Activated CD4-positive, alpha-beta T cell treated with anti-CD3 and anti-CD28 coated beads, Interleukin-2, amount 10 ng/mL, durations not matched to agents 24 days and 14 days (primary cell): ENCODE data around the gene LRRC74B. TPM values are rescaled to one million over a fixed set of nuclear protein-coding genes. Genes with fewer than 3 reads are reported as not detected.
"Not testable (repeated sequence)": the region's sequence is repeated elsewhere in the genome, so short reads cannot be mapped to it uniquely, and the experiment has no call there.

Experiments
- DNase-seq: peaks from one replicate; pipeline ENCODE4 v3.0.0; 2022
- H3K27ac Mint-ChIP-seq: one replicate; pipeline ENCODE4 v1.8.0; 2022; ENCODE audit warnings: mild to moderate bottlenecking, mixed read lengths
- H3K27me3 Mint-ChIP-seq: one replicate; pipeline ENCODE4 v1.8.0; 2022; ENCODE audit warnings: mixed read lengths
- H3K36me3 Mint-ChIP-seq: one replicate; pipeline ENCODE4 v1.8.0; 2022; ENCODE audit warnings: low read depth, mild to moderate bottlenecking, mixed read lengths
- H3K4me1 Mint-ChIP-seq: one replicate; pipeline ENCODE4 v1.8.0; 2021; ENCODE audit warnings: mixed read lengths
- H3K4me3 Mint-ChIP-seq: one replicate; pipeline ENCODE4 v1.8.0; 2022; ENCODE audit warnings: mild to moderate bottlenecking, moderate library complexity, mixed read lengths
- H3K9me3 Mint-ChIP-seq: one replicate; pipeline ENCODE4 v1.8.0; 2021; ENCODE audit warnings: mixed read lengths
- intact Hi-C: fragments of 100-400 bp; cut with micrococcal nuclease; formaldehyde crosslinking; loops from one replicate; pipeline ENCODE4 v1.15.1; 2023
- total RNA-seq: library from RNA; stranded (reverse); gene quantifications from 2 replicates; pipeline ENCODE4 v1.2.3, GENCODE V29; 2022

The LRRC74B gene
- total RNA-seq, 1 donor from 2014 or later = not detected

DNA sequence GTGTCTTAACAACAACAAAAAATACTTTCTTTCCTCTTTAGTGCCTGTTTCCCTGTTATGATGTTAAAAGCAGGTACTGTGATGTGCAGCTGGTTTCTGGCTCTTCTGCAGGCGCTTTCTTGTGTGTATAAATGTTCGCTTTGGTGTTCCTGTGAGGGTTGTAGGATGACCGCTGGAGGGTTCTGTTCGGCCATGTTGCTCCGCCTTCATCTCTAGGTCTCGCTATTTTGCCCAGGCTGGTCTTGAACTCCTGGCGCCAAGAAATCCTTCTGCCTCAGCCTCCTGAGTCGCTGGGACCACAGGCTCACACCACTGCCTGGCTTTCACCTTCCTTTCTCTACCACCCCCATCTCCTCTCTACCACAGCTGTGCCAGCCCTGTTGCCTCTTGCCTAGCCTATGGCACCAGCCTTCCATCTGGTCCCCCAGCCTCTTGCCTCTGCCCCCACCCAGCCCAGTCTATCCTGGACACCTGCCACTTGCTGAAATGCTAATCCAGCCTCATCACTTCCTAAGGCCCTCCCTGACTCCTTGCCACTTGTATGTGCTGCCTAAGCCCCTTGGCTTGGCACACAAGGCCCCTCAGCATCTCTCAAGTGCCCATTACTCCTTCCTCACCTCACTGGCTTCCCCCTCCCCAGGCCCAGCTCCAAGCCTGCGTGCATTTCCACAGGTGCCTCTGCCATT lies 5.5 kb downstream of the LRRC74B start:
- H3K4me3 Mint-ChIP-seq = no peak overlapping the region
- peaks cover 16% of the 10 kb centered on the region for H3K4me1 Mint-ChIP-seq
- H3K27ac Mint-ChIP-seq = peak overlapping the region; percentile 4
- intact Hi-C loops = no loop called here
- no peaks in the 10 kb centered on the region for H3K36me3 Mint-ChIP-seq
- no peak for DNase-seq
- no peaks in the 10 kb centered on the region for H3K9me3 Mint-ChIP-seq
- H3K27me3 Mint-ChIP-seq = peaks cover under 1% of the 10 kb centered on the region

DNA sequence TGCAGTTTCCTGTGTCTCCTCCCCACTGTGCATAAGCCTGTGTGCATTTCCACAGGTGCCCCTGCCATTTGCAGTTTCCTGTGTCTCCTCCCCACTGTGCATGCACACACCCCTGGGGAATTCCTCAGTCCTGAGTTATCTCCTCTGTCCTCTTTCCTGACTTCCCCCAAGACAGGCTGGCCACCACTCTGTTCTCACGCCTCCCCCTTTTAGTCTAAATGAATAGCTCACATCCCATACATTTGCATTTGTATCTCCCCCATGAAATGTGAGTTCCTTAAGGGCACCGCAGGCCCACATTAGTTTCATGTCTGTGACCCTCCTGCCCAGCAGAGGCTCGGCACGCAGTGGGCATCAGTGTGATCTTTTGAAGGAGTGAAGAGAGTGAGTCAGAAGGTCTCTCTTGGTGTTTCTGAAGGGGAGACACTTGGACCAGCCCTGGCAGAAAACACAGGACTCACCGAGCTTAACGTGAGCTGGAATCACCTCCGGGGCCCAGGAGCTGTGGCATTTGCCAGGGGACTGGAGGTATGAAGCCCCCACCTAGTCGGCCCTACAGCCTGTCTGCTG lies 6.2 kb downstream of the LRRC74B start:
- DNase-seq = no peak

DNA sequence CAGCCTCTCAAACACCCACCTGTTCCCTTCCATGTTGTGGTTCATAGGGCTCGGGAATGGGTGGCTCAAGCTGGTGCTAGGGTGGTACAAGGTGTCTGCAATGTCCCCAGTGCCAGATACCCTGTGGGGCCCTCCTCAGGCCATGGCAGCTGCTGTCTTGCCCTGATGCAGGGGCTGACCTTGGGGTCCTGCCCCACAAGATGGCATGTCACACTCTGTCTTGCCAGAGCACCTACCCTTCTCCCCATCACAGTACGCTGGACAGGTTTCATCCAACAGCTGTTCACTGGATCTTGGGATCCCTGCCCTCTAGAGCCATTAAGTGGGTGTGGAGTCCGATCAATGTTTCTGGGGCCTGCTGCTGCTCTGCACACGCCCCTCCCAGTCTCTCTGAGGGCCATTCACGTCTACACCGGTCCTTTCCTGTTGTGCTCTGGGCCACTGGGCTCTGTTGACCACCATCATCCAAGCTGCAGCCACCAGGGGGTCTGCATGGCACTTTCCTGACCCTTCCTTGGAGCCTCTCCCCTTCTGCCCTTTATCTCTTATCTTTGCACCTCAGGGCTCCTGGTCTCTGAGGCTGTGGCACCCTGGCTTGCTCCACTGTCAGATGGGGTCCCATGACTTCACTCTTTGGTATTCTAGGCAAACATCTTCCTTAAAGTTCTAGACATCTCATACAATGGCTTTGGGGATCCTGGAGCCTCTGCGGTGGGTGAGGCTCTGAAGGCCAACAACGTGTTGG lies 7.1 kb downstream of the LRRC74B start:
- H3K27ac Mint-ChIP-seq = no peak overlapping the region
- no peak overlapping the region for H3K4me3 Mint-ChIP-seq
- no peak for DNase-seq
- no peaks in the 10 kb centered on the region for H3K36me3 Mint-ChIP-seq
- intact Hi-C loops = no loop called here
- peaks cover 5% of the 10 kb centered on the region for H3K27me3 Mint-ChIP-seq
- H3K4me1 Mint-ChIP-seq = peaks cover 22% of the 10 kb centered on the region
- no peaks in the 10 kb centered on the region for H3K9me3 Mint-ChIP-seq

More for the DNA sequence above, 6.2 kb downstream of the LRRC74B start:
- Mint-ChIP-seq H3K27me3 (peaks cover 5% of the 10 kb centered on the region), H3K27ac (peak overlapping the region; percentile 4), H3K36me3 (no peaks in the 10 kb centered on the region), H3K4me3 (no peak overlapping the region), H3K9me3 (no peaks in the 10 kb centered on the region), H3K4me1 (peaks cover 21% of the 10 kb centered on the region)
- intact Hi-C loops = no loop called here

DNA sequence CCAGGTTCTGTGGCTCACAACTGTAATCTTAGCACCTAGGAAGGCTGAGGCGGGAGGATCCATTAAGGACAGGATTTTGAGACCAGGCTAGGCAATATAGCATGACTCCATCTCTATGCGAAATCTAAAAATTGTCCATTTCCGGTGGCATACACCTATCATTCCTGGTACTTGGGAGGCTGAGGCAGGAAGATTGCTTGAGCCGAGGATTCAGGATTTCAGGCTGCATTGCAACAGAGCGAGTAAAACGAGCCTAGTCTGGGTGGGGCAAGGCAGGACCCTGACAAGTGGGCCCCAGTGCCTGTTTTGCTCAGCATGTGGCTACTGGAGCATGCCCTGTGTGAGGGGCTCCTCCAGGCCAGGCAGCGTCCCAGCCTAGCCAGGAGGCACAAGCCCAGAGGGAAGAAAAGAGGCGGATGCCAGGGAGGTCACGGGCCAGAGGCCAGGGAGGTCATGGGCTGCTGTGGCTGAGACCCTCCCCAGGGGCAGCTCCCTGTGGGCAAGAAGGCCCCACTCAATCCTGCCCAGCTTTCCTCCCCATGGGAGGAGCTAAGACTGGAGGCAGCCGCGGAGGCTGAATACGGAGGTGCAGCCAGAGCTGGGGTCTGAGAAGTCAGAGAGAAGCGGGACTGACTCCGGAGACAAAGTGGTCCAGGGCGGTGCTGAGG lies 8.4 kb downstream of the LRRC74B start:
- Mint-ChIP-seq H3K4me3 (no peak overlapping the region), H3K36me3 (no peaks in the 10 kb centered on the region), H3K9me3 (no peaks in the 10 kb centered on the region), H3K27me3 (peaks cover 5% of the 10 kb centered on the region), H3K27ac (no peak overlapping the region), H3K4me1 (peaks cover 22% of the 10 kb centered on the region)
- no peak for DNase-seq
- intact Hi-C loops = no loop called here

DNA sequence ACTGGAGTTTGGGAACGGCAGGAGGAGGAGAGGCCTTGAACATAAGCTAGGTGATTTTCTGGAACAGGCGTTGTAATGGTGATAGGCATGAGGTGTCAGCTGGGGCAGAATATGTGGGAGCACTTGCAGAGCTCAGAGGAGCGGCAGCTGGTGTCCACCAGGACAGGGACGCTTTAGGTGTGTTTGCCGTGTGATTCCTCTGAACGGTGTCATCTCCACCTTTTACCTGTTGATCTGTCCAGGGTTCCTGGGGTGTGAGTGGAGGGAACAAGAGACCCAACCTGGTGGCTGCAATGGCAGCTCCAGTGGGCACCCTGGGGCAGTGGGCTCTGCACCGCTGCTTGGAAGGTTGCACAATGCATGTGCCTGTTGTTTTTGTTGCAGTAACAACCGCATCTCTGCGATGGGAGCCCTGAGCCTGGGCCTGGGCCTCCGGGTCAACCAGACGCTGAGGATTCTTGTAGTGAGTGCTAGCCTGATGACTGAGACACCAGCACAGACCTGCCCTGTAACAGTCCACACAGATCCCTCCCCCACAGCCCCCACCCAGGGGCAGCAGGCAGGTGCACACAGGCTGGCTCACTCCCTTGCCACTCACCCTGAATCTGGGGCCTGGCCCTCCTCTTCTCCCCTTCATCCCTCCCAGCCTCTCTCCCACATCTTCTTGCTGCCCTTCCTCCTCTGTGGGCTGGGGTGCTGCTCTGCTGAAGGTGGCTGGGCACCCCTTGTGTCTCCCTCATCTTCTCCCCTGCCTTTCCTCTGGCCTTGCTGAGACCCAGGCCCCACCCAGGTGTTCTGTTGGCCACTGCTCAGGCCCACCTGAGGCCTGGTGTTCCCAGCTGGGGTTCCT lies 9.2 kb downstream of the LRRC74B start:
- no peak for DNase-seq
- Mint-ChIP-seq H3K27me3 (peaks cover 5% of the 10 kb centered on the region), H3K4me1 (peaks cover 22% of the 10 kb centered on the region), H3K36me3 (no peaks in the 10 kb centered on the region), H3K27ac (no peak overlapping the region), H3K9me3 (no peaks in the 10 kb centered on the region), H3K4me3 (no peak overlapping the region)
- intact Hi-C loops = no loop called here

DNA sequence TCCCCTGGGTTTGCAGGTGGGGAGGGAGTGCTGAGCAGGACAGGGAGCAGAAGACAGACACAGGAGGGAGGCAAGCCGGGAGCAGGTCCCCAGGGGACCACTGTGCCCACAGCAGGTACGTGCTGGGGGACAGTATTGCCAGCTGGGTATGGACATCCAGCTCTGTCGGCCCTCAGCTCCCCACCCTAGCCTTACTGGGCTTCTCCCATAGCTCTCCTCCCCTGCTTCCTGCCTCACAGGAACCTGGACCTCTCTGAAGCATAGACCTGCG lies 9.8 kb downstream of the LRRC74B start:
- no peaks in the 10 kb centered on the region for H3K36me3 Mint-ChIP-seq
- intact Hi-C loops = no loop called here
- DNase-seq = no peak
- H3K27ac Mint-ChIP-seq = no peak overlapping the region
- H3K9me3 Mint-ChIP-seq = no peaks in the 10 kb centered on the region
- H3K27me3 Mint-ChIP-seq = peaks cover 5% of the 10 kb centered on the region
- H3K4me1 Mint-ChIP-seq = peaks cover 22% of the 10 kb centered on the region
- peak overlapping the region; percentile 52 for H3K4me3 Mint-ChIP-seq

DNA sequence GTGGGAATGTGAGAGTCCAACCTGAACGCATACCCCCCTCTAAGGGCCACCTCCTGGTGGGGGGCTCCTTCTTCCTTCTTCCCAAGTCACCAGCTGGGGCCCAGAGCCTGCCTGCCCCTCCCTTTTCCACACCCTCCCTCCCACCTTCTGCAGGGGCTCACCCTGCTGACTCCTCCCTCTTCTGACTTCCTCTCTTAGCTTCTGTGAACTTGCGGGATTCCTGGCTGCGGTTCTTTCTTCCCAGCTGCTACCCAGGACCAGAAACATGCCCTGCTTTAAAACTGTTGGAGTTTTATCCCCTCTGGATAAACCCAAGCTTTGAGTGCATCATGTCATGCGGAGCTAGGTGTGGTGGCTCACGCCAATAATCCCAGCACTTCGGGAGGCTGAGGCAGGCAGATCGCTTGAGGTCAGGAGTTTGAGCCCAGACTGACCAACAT lies 10.2 kb downstream of the LRRC74B start:
- H3K4me3 Mint-ChIP-seq = peak overlapping the region; percentile 52
- DNase-seq = peak; percentile 58

DNA sequence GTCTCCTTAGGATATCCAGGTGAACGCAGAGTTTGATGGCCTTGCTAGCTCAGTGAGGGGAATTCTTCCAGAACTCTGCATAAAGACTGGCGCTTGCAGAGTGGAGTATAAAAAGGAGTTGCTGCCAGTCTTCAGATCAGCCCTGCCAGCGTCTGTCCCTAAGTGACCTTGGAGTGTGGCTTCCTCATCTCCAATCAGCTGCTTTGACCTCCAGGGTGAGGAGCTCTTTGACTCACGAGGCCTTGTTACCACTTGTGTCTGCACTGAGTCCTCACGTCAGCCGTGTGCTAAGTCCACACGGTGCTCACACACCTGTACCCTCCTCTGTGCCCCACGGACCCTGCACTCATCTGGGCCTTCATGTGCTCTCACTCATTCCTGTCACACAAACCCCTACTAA lies 14.6 kb downstream of the LRRC74B start:
- H3K4me1 Mint-ChIP-seq = peaks cover 12% of the 10 kb centered on the region
- H3K27me3 Mint-ChIP-seq, intact Hi-C loops: not testable (repeated sequence)

More for the DNA sequence above, 10.2 kb downstream of the LRRC74B start:
- H3K9me3 Mint-ChIP-seq = no peaks in the 10 kb centered on the region
- peaks cover 5% of the 10 kb centered on the region for H3K27me3 Mint-ChIP-seq
- no peak overlapping the region for H3K27ac Mint-ChIP-seq
- intact Hi-C loops = no loop called here
- H3K4me1 Mint-ChIP-seq = peaks cover 22% of the 10 kb centered on the region
- H3K36me3 Mint-ChIP-seq = no peaks in the 10 kb centered on the region

DNA sequence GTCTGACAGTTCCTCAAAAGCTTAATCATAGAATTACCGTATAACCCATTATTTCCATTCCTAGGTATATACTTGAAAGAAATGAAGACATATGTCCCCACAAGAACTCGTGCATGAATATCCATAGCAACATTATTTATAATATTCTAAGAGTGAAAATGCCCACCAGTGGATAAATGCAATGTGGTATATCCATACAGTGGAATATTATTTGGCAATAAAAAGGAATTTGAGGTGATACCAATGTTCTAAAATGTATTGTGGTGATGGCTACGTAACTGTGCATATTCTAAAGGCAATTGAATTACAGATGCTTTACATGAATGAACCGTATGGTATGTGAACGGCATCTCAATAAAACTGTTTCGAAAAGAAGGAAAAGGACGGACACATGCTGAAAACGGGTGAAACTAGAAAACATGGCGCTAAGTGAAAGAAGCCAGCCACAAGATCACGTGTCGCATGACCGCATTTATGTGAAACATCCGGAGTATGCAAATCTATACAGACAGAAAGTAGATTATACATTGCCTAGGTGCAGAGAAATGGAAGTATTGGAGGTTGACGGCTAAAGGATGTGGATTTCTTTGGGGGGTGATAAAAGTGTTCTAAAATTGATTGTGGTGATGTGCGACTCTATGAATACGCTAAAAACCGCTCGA lies 16.0 kb downstream of the LRRC74B start:
- intact Hi-C loops, H3K27me3 Mint-ChIP-seq, H3K9me3 Mint-ChIP-seq, H3K36me3 Mint-ChIP-seq, H3K4me3 Mint-ChIP-seq, H3K27ac Mint-ChIP-seq, DNase-seq, H3K4me1 Mint-ChIP-seq: not testable (repeated sequence)

More for the DNA sequence above, 14.6 kb downstream of the LRRC74B start:
- H3K4me3 Mint-ChIP-seq, DNase-seq, H3K27ac Mint-ChIP-seq, H3K9me3 Mint-ChIP-seq, H3K36me3 Mint-ChIP-seq: not testable (repeated sequence)

DNA sequence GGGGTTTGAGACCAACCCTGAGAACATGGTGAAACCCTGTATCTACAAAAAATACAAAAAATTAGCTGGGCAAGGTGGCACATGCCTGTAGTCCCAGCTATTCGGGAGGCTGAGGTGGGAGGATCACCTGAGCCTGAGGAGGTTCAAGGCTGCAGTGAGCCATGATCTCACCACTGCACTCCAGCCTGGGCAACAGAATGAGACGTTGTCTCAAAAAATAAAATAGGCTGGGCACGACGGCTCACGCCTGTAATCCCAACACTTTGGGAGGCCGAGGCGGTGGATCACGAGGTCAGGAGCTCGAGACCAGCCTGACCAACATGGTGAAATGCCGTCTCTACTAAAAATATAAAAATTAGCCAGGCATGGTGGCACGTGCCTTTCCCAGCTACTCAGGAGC lies 18.7 kb downstream of the LRRC74B start:
- H3K9me3 Mint-ChIP-seq, intact Hi-C loops, H3K27me3 Mint-ChIP-seq, H3K4me3 Mint-ChIP-seq, H3K27ac Mint-ChIP-seq, DNase-seq, H3K4me1 Mint-ChIP-seq, H3K36me3 Mint-ChIP-seq: not testable (repeated sequence)

DNA sequence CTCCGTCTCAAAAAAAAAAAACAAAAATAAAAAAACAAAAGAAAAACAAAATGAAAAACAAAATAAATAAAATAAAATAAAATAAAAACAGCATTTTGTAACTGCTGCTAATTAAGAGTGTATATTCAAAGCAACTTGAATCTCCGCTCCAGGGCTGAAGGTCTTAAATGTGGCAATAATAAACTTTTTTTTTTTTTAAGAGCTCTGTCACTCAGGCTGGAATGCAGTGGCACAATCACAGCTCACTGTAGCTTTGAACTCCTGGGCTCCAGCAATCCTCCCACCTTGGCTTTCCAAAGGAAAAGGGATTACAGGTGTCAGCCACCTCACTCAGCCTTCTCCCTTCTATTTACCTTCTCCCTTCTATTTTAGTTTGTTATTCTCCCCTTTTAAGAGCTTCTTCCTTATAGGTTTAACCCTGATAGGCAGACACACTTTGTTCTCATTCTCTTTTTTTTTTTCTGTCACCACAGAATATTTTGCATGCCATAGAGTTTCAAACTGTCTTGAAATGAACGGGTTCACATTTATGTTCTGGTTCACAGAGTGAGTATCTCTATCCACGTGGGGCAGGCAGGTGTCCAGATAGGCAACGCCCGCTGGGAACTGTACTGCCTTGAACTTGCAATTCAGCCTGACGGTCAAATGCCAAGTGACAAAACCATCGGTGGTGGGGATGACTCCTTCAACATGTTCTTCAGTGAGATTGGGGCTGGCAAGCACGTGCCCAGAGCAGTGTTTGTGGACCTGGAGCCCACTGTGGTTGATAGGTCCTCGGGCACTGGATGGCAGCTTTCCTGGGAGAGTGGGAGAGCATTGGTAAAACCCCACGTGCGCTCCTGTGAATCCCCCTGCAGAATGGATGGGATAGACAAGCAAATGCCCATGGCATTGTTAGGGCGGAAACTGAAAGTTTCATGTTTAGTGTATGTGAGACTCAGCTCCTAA lies 19.4 kb downstream of the LRRC74B start:
- H3K4me3 Mint-ChIP-seq = no peak overlapping the region
- H3K9me3 Mint-ChIP-seq = no peaks in the 10 kb centered on the region
- no peak overlapping the region for H3K27ac Mint-ChIP-seq
- H3K27me3 Mint-ChIP-seq = peaks cover 4% of the 10 kb centered on the region
- no peaks in the 10 kb centered on the region for H3K36me3 Mint-ChIP-seq
- intact Hi-C loops = no loop called here
- H3K4me1 Mint-ChIP-seq = no peaks in the 10 kb centered on the region
- no peak for DNase-seq

DNA sequence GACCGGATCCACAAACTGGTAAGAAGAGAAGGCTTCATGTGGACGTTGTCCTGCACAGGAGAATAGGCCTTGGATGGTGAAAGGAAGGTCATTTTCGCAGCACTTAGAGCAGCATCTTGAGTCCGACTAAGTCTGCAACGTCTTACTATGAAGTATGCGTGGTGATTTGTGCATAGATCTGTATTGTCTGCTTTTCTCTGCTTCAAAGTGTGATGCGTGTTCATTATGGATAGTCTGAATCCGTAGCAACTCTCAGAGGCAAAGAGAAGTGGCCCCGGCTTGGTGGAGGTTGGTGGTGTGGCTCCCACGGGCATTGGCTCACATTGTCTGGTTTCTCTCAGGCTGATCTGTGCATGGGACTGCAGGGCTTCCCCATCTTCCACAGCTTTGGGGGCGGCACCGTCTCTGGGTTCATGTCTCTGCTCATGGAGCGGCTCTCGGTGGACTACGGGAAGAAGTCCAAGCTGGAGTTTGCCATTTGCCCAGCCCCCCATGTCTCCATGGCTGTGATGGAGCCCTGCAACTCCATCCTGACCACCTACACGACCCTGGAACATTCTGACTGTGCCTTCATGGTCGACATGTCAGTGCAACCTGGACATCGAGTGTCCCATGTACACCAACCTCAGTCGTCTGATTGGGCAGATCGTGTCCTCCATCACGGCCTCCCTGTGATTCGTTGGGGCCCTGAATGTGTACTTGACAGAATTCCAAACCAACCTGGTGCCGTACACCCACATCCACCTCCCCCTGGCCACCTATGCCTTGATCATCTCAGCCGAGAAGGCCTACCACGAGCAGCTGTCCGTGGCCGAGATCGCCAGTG lies 21.5 kb downstream of the LRRC74B start:
- Mint-ChIP-seq H3K36me3 (no peaks in the 10 kb centered on the region), H3K9me3 (no peaks in the 10 kb centered on the region), H3K27ac (no peak overlapping the region), H3K4me1 (no peaks in the 10 kb centered on the region), H3K4me3 (no peak overlapping the region), H3K27me3 (peaks cover 4% of the 10 kb centered on the region)
- intact Hi-C loops = no loop called here
- DNase-seq = no peak
